Right ventricle myocardium superior (tissue), 1 donor: Measurements from ENCODE around the gene CDH26. TPM values are rescaled to one million over a fixed set of nuclear protein-coding genes. Genes with fewer than 3 reads are reported as not detected.
"Not testable (repeated sequence)": the region's sequence is repeated elsewhere in the genome, so short reads cannot be mapped to it uniquely, and the experiment has no call there.

ENCODE experiments used
- ATAC-seq: fragments of 200-7000 bp; cut with Tn5 transposase; one replicate; pipeline ENCODE4 v1.9.1; 2020; ENCODE audit warnings: mild to moderate bottlenecking; ENCODE audit not compliant: poor library complexity
- DNase-seq: peaks from one replicate; pipeline ENCODE4 v3.0.0-alpha.2; 2020
- intact Hi-C: fragments of 100-400 bp; cut with DNase I; formaldehyde crosslinking; loops from one replicate; pipeline ENCODE4 v1.11.2; 2022
- total RNA-seq: library from RNA; stranded (reverse); fragmentation: NEBNext Ultra II Directional; extraction: Animal tissue kit (Norgen Biotek cat#: 25700); gene quantifications from one replicate; pipeline ENCODE4 v1.2.1, GENCODE V29; 2021
- donor health status: DM: no; HTN: yes; CAD: no; lungs with severe emphysema.

Gene CDH26
- total RNA-seq, 1 donor from 2014 or later, result 1.6 TPM

DNA sequence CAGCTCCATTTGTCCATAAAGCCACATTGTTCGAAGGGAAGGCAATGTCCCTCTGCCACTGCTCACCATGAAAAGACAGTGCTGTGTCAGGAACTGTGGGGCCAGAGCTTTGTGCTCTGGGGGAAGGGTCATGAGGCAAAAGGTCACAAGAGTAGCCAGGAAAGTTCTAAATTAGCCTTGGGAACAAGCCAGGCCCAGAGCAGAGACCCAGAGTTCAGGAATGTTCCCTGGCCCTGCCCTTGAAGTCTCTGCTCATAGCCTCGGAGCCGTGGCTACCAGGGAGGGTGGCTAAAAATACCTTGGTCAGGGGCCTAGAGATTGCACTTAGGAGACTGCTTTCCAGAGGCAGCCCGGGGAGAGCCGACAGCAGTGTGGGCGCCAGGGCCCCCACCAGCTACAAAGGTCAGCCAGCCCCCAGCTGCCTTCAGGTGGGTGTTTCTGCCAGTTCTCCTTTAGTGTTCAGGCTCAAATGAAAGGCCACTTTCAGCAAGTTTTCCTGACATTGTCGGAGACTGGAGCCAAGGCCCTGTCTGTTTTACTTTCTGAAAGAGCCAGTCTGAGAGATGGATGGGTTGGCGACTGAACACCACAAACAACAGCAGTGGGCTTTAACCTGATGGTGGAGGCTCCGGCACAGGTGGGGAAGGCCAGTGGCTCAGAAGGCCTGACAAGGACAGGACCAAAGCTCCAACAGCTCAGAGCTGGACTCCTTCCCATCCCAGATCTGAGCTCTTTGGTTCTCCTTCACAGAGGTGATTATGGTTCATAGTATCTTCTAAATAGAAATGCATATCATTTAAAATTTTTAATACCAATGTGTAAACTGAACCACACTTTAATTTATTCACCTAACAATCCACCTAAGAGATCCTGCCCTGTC lies 76.2 kb downstream of the CDH26 start:
- intact Hi-C loops, result loop anchor here (10.0 kb wide), 1 partner anchor 90 kb away; the partner anchor contains the start of genes FAM217B and PPP1R3D
- DNase-seq (peak; percentile 71), ATAC-seq (peak; percentile 92)

DNA sequence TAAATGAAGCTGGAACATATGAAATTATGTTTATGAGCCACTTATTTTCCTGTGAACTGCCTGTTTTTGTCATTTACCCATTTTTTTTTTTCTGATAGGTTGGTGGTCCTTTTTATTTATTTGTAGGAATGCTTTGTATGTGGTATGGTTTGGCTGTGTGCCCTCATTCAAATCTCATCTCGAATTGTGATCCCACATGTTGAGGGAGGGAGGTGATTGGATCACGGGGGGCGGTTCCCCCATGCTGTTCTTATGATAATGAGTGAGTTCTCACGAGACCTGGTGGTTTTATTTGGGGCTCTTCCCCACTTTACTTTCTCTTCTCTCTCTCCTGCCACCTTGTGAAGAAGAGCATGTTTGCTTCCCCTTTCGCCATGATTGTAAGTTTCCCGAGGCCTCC lies 77.3 kb downstream of the CDH26 start:
- intact Hi-C loops, result loop anchor here (10.0 kb wide), 1 partner anchor 91 kb away; the partner anchor contains the start of genes FAM217B and PPP1R3D
- no peak for DNase-seq
- no peak for ATAC-seq

DNA sequence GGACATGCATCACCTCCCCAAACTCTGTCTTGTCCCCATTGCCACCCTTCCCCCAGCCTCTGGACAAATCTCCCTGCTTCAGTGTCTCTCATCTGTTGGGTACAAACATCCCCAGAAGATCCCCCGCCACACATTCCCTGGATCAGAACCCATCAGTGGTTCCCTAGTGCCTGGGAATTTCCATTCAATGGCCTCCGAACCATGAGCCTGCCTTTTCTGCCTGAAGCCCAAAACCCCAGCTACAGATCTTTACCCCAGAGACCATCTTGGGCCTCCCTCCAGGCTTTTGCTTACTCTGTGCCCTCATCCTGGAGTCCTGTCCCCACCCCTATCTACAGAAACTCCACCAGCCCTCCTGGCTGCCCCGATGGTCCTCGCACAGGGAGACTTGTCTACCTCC lies 78.1 kb downstream of the CDH26 start:
- DNase-seq (no peak), ATAC-seq (no peak)
- intact Hi-C loops, result loop anchor here (10.0 kb wide), 1 partner anchor 92 kb away; the partner anchor contains the start of genes FAM217B and PPP1R3D

DNA sequence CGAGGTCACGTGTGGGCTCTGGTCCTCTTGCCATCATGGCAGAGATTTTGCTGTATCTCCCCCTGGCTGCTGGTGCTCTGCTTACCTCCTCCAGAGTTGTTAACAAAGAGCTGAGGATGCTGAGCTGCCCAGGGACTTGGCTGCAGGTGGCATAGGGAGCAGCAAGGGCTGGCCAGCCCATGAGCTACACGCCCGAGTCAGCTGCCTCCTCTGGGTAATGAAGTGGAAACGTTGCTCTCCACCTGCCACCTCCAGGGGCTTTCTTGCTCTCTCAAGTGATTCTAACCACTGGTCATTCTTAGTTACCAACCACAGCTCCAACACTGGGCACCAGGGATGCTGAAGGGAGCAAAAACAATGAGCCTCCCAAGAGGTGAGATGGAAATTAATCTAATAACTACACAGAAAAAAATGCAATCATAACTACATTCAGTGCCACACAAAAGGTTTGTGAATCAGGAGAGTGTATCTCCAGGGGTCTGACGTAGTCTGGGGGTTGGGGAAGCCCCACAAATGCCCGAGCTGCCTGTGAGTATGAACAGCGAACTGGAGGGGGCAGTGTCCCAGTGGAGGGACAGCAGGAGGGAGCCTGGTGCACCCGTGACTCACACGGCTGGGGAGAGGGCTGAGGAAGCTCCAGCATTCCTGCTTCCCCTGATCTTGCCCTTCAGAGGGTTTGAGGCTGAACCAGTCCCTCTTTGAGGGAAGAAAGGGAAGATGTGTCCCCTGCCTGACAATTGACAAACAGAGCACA lies 78.7 kb downstream of the CDH26 start:
- intact Hi-C loops, result loop anchor here (10.0 kb wide), 1 partner anchor 92 kb away; the partner anchor contains the start of genes FAM217B and PPP1R3D
- no peak for ATAC-seq

DNA sequence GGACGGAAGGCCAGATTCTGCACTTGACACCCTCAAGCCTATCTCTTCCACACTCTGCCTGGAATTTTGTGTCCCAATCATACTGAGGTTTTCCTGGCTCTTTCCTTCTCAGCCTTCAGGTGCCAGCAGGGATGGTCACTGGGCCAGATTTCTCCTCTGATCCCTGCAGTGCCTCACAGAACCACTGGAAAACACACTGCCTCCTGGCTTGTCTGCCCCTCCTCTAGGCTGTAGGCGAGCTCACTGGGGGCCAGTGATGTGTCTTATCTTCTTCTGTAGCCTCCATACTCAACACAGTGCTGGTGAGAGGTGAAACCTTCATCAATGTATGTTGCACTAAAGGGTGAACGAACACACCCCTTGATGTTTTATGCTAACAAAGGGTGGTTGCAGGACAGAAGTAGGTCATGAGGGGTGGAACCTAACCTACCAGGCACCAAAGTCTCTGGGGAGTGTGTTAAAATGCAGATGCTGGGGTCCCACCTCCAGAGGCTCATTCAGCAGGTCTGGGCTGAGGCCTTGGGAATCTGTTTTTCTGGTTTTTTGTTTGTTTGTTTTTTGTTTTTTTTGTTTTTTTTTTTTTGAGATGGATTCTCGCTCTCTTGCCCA lies 80.3 kb downstream of the CDH26 start:
- ATAC-seq (peak; percentile 19), DNase-seq (no peak)
- intact Hi-C loops, result loop anchor here (10.0 kb wide), 1 partner anchor 94 kb away; the partner anchor contains the start of genes FAM217B and PPP1R3D

More for the DNA sequence above, 78.7 kb downstream of the CDH26 start:
- no peak for DNase-seq

DNA sequence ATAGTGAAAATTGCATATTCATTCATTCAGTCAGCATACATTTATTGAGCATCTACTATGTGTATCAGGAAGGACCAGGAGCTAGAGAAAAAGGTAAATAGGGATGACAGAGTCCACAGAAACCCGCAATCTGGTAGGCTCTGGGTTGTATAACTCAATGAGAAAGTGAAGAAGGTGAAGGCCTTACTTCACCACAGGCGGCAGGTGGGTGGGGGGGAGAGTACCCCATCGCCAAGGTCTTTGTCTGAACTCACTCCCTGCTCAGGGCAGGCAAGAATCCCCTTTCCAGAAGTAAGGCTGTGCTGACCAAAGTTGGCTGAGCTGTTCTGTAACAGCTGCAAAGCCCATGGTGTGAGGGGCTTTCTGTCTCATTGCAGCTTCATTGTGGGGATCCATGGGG lies 81.3 kb downstream of the CDH26 start:
- ATAC-seq, result no peak
- intact Hi-C loops, result loop anchor here (10.0 kb wide), 1 partner anchor 95 kb away; the partner anchor contains the start of genes FAM217B and PPP1R3D
- DNase-seq, result no peak

DNA sequence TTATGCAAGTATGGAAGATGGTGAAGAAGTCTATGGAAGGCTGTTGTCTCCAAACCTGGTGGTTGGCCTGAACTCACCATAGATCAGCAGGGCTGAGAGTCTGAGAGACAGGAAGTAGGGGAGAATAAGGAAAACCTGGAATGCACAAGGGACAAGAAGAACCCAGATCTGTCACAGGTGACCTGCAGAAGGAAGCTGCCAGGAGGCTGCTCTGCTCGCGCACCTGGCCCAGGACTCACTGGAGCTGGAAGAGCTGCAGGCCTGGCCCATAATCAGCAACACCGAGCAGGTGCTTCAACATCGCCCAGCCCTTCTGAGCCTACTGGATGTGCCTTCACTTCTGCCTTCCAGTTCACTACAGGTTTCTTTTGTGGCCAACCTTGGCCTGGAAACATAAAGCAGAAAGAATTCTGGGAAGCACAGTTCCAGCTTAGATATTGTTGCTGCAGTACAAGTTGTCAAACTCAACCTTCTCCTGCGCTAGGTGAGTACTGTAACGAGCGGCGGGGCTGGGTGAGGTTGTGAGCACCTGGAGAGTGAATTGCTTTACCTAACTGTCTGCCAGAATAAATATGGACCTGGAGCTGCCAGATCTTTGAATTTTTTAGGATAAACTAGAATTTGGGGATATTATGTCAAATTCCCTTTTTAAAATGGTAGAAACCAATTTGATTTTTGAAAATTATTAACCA lies 82.4 kb downstream of the CDH26 start:
- intact Hi-C loops, result no loop called here

DNA sequence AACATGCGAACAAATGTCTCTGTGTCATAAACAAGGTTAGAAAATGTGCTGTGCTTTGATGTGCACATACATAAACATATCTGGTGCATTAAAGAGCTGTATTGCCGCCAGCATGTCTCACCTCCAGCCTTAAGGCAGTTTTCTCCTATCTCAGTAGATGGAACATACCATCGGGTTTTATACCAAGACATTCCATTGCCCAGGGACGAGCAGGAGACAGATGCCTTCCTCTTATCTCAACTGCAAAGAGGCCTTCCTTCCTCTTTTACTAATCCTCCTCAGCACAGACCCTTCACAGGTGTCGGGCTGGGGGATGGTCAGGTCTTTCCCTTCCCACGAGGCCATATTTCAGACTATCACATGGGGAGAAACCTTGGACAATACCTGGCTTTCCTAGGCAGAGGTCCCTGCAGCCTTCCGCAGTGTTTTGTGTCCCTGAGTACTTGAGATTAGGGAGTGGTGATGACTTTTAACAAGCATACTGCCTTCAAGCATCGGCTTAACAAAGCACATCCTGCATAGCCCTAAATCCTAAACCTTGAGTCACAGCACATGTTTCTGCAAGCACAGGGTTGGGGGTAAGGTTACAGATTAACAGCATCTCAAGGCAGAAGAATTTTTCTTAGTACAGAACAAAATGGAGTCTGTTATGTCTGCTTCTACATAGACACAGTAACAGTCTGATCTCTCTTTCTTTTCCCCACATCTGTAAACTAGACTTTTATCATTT lies 83.4 kb downstream of the CDH26 start:
- intact Hi-C loops, ATAC-seq, DNase-seq: not testable (repeated sequence)

More for the DNA sequence above, 82.4 kb downstream of the CDH26 start:
- no peak for DNase-seq
- ATAC-seq, result no peak

DNA sequence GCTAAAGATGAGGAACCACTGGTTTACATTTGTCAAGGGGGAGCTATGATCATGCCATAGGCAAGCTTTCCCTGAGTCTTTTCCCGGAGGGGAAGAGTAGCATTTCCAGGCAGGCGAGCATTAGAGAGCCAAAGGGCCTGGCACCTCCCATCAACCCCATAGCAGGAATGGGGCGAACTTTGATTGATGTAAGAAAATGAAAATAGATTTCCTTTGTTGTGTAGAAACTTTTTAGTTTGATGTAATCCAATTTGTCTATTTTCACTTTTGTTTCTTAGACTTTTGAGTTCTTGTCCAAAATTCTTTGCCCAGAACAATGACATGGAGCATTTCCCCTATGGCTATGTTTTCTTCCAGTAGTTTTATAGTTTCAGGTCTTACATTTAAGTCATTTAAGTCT lies 85.2 kb downstream of the CDH26 start:
- DNase-seq, result no peak
- no peak for ATAC-seq
- intact Hi-C loops, result no loop called here

DNA sequence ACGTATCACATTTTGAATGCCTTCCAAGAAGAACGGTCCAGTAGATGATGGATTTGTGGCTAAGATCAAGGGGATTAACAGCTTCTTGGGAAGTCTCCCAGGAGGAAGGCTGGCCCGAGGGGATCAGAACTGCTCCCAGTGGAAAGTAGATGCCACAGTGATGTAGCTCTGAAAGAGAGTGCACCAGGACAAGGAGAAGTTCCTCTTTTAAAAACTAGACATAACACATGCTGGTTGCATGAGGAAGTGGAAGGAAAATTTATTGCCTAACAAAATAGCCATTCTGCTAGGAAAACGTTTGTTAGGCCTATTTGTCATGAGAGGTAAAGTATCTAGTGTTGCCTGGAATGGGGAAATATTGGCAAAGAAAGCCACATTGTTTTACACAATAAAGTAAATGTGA lies 87.8 kb downstream of the CDH26 start:
- intact Hi-C loops, result no loop called here
- no peak for DNase-seq
- ATAC-seq, result peak; percentile 47

DNA sequence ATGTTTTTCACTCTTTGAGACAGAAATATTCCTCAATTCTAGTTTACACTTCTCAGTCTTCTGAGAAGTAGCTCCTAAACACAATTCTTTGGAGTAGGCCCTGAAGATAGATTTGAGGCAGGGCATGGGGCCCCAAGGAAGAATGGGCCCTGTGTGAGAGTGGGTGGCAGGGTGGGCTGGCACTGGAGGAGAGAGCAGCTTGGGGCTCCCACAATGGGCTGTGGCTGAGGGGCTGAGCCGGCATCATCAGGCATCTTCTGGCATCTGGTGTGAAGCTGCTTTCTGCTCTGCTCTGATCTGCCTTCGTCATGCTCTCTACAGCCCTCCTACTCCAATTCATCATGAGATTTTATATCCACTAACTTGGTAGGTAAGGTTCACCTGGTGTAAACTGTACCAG lies 88.2 kb downstream of the CDH26 start:
- DNase-seq (no peak), ATAC-seq (no peak)
- intact Hi-C loops, result no loop called here

DNA sequence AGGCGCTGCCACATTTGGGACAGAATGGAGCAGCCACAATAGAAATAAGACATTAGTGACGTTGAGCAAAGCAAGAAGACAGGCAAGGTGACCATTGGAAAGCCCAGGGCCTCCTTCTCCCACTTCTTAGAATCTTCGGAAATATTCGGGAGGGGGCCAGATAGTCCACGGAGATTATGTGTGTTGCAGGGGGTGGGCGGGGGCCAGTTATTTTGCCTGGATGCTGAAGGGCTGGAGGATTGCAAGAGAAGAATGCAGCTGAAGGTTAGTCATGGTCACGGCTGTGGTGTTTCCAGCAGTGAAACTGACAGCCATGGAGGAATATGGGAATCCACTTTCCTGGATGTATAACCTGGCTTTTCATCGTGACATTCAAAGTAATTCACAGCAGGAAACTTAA lies 88.6 kb downstream of the CDH26 start:
- DNase-seq (no peak), ATAC-seq (no peak)
- intact Hi-C loops, result no loop called here

DNA sequence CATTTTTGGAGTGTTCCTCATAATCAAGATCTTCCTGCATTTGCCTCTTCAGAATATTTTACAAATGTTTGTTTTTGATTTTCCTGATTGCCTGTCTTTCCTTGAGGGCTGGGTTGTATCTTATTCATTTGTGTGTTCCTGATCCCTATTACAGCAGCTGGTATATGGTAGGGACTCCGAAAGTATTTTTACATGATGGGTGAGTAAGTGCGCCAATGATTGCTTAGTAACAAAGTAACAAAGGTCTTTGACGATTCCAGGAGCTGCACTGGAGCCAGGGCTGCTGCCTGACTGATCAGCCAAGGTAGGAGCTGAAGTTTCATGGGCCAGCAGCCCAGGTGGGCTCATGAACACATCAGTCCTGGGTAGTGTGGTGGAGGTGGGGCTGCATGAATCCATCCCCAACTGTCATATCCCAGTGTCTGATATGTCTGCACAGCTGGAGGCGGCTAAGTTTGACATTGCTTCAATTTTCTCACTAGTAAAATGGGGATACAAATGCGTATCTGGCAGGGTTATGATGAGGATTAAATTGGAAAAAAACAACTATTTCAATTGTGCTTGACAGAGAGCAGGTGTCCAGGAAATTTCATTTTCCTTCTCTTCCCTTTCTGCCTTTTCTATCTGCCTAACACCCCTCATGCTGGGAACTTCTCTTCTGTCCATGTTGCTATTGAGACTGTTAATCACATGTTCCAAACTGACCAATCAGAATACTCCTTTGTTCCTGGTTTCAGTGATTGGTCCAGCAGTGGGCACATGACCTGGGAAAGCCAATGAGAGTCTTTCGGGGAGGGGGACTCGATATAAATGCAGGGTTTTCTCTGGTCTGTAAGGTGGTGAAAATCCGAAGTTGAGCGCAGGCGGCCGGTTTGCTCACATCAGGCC lies 90.7 kb downstream of the CDH26 start:
- intact Hi-C loops, result no loop called here
- no peak for DNase-seq
- peak; percentile 52 for ATAC-seq

DNA sequence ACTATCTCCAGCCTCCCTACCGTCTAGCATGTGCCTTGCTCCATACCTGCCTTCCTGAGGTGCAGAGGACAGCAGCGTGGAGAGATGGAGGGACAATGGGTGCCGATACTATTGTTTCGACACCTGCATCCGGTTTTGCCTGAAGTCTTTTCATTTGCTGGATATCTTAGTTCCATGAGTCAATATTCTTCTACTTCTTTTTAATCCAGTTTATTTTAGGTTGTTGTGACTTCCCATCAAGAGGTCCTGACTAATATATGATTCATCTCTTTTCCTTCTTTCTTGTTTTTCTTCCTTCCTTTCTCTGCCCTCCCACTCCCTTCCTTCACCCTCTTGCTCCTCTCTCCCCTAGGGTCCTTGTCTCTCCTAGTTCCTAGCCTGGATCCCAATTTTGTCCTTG lies 91.4 kb downstream of the CDH26 start:
- no peak for ATAC-seq
- DNase-seq, result no peak
- intact Hi-C loops, result no loop called here

DNA sequence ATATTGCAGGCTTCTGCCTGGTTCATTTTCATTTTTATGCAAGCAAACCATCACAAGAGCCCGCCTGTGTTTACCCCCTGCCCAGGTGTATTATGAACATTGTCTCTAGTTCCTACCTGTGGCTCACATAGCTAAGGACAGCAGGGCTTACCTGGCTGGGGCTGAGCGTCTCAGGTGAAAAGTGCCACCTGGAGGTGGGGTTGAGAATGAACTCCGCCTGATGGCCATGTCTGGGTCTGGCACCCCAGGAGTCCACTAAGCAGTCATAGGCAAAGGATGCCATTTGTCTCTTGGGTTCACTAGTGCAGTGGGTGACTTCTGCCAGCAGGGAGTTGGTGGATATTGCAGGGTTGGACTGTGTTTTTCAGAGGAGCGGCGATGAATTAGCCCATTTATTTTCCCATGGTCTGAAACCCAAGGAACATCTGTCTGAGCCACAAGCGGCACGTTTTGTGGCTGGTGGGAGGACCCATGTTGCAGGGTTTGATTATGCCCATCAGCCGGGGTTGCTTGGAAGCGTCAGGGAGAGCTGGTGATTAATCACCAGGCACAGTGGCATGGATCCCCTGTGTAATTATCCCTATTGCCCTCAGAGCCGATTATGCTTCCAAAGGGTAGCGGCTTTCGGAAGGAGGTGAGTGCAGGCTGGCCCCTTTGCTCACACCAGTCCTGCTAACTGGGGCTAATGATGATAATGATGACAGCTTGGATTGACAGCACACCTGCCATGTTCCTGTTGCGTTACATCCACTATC lies 92.1 kb downstream of the CDH26 start:
- intact Hi-C loops, result loop anchor here (10.0 kb wide), 2 partner anchors 164 to 214 kb away; no protein-coding TSS in a partner anchor
- DNase-seq (no peak), ATAC-seq (no peak)

DNA sequence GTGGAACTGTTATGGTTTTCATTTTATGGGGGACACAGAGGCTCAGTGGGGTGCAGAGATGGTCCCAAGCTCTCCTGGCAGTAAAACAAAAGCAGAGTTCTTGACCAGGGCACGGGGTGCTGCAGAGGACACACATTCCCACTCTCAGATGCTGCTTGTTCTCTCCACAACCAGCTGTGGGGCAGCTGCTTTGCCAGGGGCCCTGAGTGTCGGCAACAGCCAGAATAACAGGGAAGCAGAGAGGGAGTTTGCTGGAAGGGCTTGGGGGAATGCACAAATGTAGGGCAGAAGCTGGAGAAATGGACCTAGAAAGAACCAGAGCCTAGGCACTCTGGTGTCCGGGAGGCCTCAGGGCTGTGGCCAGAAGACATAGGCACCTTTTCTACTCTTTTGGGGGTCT lies 93.7 kb downstream of the CDH26 start:
- intact Hi-C loops, result loop anchor here (10.0 kb wide), 2 partner anchors 163 to 213 kb away; no protein-coding TSS in a partner anchor
- ATAC-seq (no peak), DNase-seq (no peak)
